ENCODE data around the gene SLC9A8. TPM values are rescaled to one million over a fixed set of nuclear protein-coding genes. Genes with fewer than 3 reads are reported as not detected.

SLC9A8 gene
- total and polyA plus RNA-seq, 9 of the 15 experiments (the other 6 are each of a cell fraction or from before 2014, with no cell fraction given): 0.56 to 9.7 (median 5.0) TPM

- WGBS (ENCODE audit: insufficient coverage, low coverage, missing lambda C conversion rate): 38% methylated on average over 2 of the region's 2 CpGs
- CTCF ChIA-PET (ENCODE audit: low intra/inter-chr PET ratio): no interaction called here
Observed at GRCh38 chr20:49784291-49784690, 28.3 kb upstream of the SLC9A8 start.

More at GRCh38 chr20:49784291-49784690, 28.3 kb upstream of the SLC9A8 start:
- intact Hi-C loops (cut with micrococcal nuclease) (no loop called here), in situ Hi-C loops (cut with MboI) (no loop called here)
- no peak for DNase-seq (ENCODE audit: extremely low read depth in 1 of 4, low spot score in 3 of 4)
- no peaks in the 10 kb centered on the region for H3K9me3 ChIP-seq (replicated peaks; ENCODE audit: control insufficient read depth, insufficient read depth, low read depth, low read length)
- BruUV-seq (replicated peaks): no TSS peak
- POLR2A ChIA-PET: no interaction called here
- no peaks in the 10 kb centered on the region for H4K20me1 ChIP-seq (replicated peaks; ENCODE audit: control insufficient read depth, insufficient read depth, low read length)
- H3K36me3 ChIP-seq (ENCODE audit: control insufficient read depth, insufficient read depth, low read length): no peaks in the 10 kb centered on the region
- no peaks in the 10 kb centered on the region for H3K79me2 ChIP-seq (ENCODE audit: control insufficient read depth, insufficient read depth, low read length)
- peaks cover 15 to 24% of the 10 kb centered on the region in 2 experiments for H3K4me1 ChIP-seq (replicated peaks in 1 of 2; ENCODE audit: control insufficient read depth in 2 of 2, insufficient read depth in 2 of 2, low read length in 2 of 2)
- TF ChIP-seq KAT2B (IDR thresholded peaks at IDR 0.05; ENCODE audit: low read depth, low read length) (no peak), NONO (IDR thresholded peaks at IDR 0.05; ENCODE audit: low read depth in 2 of 2, low read length in 1 of 2) (no peak), KLF1 (tag; IDR thresholded peaks at IDR 0.05) (no peak), CEBPZ (IDR thresholded peaks at IDR 0.05; ENCODE audit: borderline replicate concordance, low read depth, low read length) (no peak), RBM39 (optimal IDR thresholded peaks at IDR 0.05; ENCODE audit: low read depth, low read length) (no peak), ZC3H8 (IDR thresholded peaks at IDR 0.05) (no peak), PBX2 (CRISPR knock-in tag; IDR thresholded peaks at IDR 0.05; ENCODE audit: low read depth) (no peak), PBX2 (tag; conservative IDR thresholded peaks at IDR 0.05; ENCODE audit: low read depth) (no peak), FOXM1 (IDR thresholded peaks at IDR 0.05; ENCODE audit: low read depth) (no peak), FOXM1 (CRISPR knock-in tag; IDR thresholded peaks at IDR 0.05; ENCODE audit: low read depth) (no peak), ETS1 (conservative IDR thresholded peaks at IDR 0.05; ENCODE audit: control insufficient read depth, low read depth, low read length) (no peak)
- no peak overlapping the region for H3K27ac ChIP-seq (ENCODE audit: extremely low read depth, low read depth, low read length)
- ATAC-seq: no peak
- H3K4me2 ChIP-seq (ENCODE audit: insufficient read depth, low read length): no peak overlapping the region
- no peak overlapping the region for H2AFZ ChIP-seq (ENCODE audit: low read depth, low read length)
- H3K27me3 ChIP-seq (ENCODE audit: control insufficient read depth in 2 of 2, insufficient read depth in 2 of 2, low read length in 2 of 2): no peaks in the 10 kb centered on the region
- no peak for FAIRE-seq
- no peak overlapping the region for H3K4me3 ChIP-seq
- no peak overlapping the region for H3K9ac ChIP-seq (ENCODE audit: insufficient read depth in 1 of 2, low read depth in 2 of 2, low read length in 2 of 2)
- no peaks in the 10 kb centered on the region for H3K9me1 ChIP-seq (ENCODE audit: control insufficient read depth, insufficient read depth, low read length)

Measured in K562 (cell line).